Panc1 (cell line): ENCODE results near the gene DAO. TPM values are rescaled to one million over a fixed set of nuclear protein-coding genes. Genes with fewer than 3 reads are reported as not detected.

Experiments used
- ATAC-seq: fragments of 200-7000 bp; cut with Tn5 transposase; 2 replicates; pipeline ENCODE4 v1.9.1; 2020; ENCODE audit warnings: mild to moderate bottlenecking, moderate library complexity
- BruUV-seq: library from RNA; stranded (reverse); fragments of 400-500 nt; replicated peaks from 2 replicates; lab custom pipeline; 2021; lab: Mats Ljungman, UMichigan
- CTCF ChIA-PET: fragments of 300-600 bp; sonication (Branson Sonifier 250); formaldehyde crosslinking; loops from one replicate; lab custom pipeline; 2022; ENCODE audit warnings: antibody characterized with exemption; lab: Charles Lee
- POLR2A ChIA-PET: fragments of 300-600 bp; sonication (Branson Sonifier 250); formaldehyde crosslinking; loops from one replicate; lab custom pipeline; 2022; ENCODE audit warnings: antibody characterized with exemption; lab: Charles Lee
- DNase-seq: peaks from one replicate; pipeline ENCODE4 v3.0.0-alpha.2; 2010; ENCODE audit warnings: low read depth, low spot score
- H3K27ac ChIP-seq: 2 replicates; pipeline ENCODE4 v1.5.1; 2011; ENCODE audit warnings: mild to moderate bottlenecking, low read length, inconsistent platforms
- H3K27me3 ChIP-seq: fragments of 200-500 bp; sonication (Bioruptor generic); 2 replicates; pipeline ENCODE4 v1.6.0; 2014; ENCODE audit warnings: low read length, inconsistent platforms; ENCODE audit not compliant: control insufficient read depth, insufficient read depth
- H3K36me3 ChIP-seq: fragments of 200-500 bp; sonication (Bioruptor generic); 2 replicates; pipeline ENCODE4 v1.5.1; 2014; ENCODE audit warnings: inconsistent platforms, mild to moderate bottlenecking, low read length, moderate library complexity; ENCODE audit not compliant: control insufficient read depth, insufficient read depth
- H3K4me1 ChIP-seq: 2 replicates; pipeline ENCODE4 v1.5.1; 2011; ENCODE audit warnings: inconsistent platforms, mild to moderate bottlenecking, low read length, moderate library complexity; ENCODE audit not compliant: control insufficient read depth, insufficient read depth
- H3K4me3 ChIP-seq, 2 experiments: 2 replicates each; pipeline ENCODE4 v1.5.1; 2011 to 2012; ENCODE audit warnings: low read depth in 2 of 2, low read length in 2 of 2, mild to moderate bottlenecking in 2 of 2, inconsistent platforms in 1 of 2, moderate library complexity in 1 of 2
- H3K9me3 ChIP-seq: fragments of 200-500 bp; sonication (Bioruptor generic); 2 replicates; pipeline ENCODE4 v1.5.1; 2014; ENCODE audit warnings: low read depth, mild to moderate bottlenecking, inconsistent platforms, low read length, moderate library complexity; ENCODE audit not compliant: control insufficient read depth, insufficient read depth
- CTCF ChIP-seq: fragments of 450-650 bp; IDR thresholded peaks from 2 replicates; pipeline ENCODE4 v1.5.1; 2017; ENCODE audit warnings: mild to moderate bottlenecking
- POLR2AphosphoS5 ChIP-seq: IDR thresholded peaks from 2 replicates; pipeline ENCODE4 v1.6.1; 2012; ENCODE audit warnings: mild to moderate bottlenecking, low read depth, low read length, moderate library complexity
- REST ChIP-seq, 2 experiments: IDR thresholded peaks; 2 replicates each; pipeline ENCODE4 v1.6.1; 2011 to 2012; ENCODE audit warnings: low read depth in 2 of 2, control low read depth in 1 of 2, low read length in 1 of 2, mild to moderate bottlenecking in 1 of 2, moderate library complexity in 1 of 2; ENCODE audit not compliant: insufficient read depth in 1 of 2
- SIN3A ChIP-seq: IDR thresholded peaks from 2 replicates; pipeline ENCODE4 v1.6.1; 2012; ENCODE audit warnings: low read depth, mild to moderate bottlenecking, low read length, moderate library complexity, borderline replicate concordance; ENCODE audit not compliant: insufficient read depth
- TCF7L2 ChIP-seq: IDR thresholded peaks from 2 replicates; pipeline ENCODE4 v1.6.1; 2011; ENCODE audit warnings: mild to moderate bottlenecking, low read depth, low read length, inconsistent platforms
- in situ Hi-C: cut with HindIII; loops from 2 replicates; pipeline ENCODE4 v1.10.0; 2016; ENCODE audit warnings: low sequenced_read_pairs, low pct_unique_long_range_greater_than_20kb
- intact Hi-C: fragments of 100-400 bp; cut with micrococcal nuclease; formaldehyde crosslinking; loops from one replicate; pipeline ENCODE4 v1.10.0; 2022; ENCODE audit not compliant: unreplicated experiment
- total RNA-seq: library from RNA; stranded (reverse); gene quantifications from one replicate; pipeline ENCODE4 v1.2.1, GENCODE V29; 2021; ENCODE audit not compliant: unreplicated experiment

Gene DAO
- total RNA-seq, 1 experiment from 2014 or later: not detected

- no peaks in the 10 kb centered on the region for H3K4me1 ChIP-seq
- POLR2A ChIA-PET: no interaction called here
- H3K4me3 ChIP-seq: no peak overlapping the region
- H3K36me3 ChIP-seq: no peaks in the 10 kb centered on the region
- in situ Hi-C loops (no loop called here), intact Hi-C loops (no loop called here)
- DNase-seq (no peak), ATAC-seq (no peak)
- CTCF ChIA-PET: no interaction called here
- TF ChIP-seq TCF7L2: no peak
- no peak for TF ChIP-seq POLR2AphosphoS5
- no peak for TF ChIP-seq REST (IDR thresholded peaks at IDR 0.05; ENCODE audit: insufficient read depth in 1 of 2, low read depth in 2 of 2, low read length in 1 of 2)
- TF ChIP-seq SIN3A: no peak
- no peak for TF ChIP-seq CTCF
- BruUV-seq: no TSS peak
- no peaks in the 10 kb centered on the region; the same call in 1 of the 2 replicates for H3K27me3 ChIP-seq
- H3K9me3 ChIP-seq: no peaks in the 10 kb centered on the region
- H3K27ac ChIP-seq: no peak overlapping the region
Observed at GRCh38 chr12:108914121-108914531, 34.2 kb downstream of the DAO start.

GRCh38 chr12:108915632-108916133 is 35.8 kb downstream of the DAO start:
- ChIA-PET POLR2A (interaction anchor here (0.5 kb wide), 1 partner anchor 66 kb away, joined by 7 read pairs; no protein-coding TSS in a partner anchor), CTCF (no interaction called here)
- ATAC-seq (peak; percentile 48; the same call in 1 of the 2 replicates), DNase-seq (no peak)
- H3K4me1 ChIP-seq: no peaks in the 10 kb centered on the region
- no peak for TF ChIP-seq CTCF
- no peak for TF ChIP-seq POLR2AphosphoS5
- TF ChIP-seq SIN3A: no peak
- no peak for TF ChIP-seq REST (IDR thresholded peaks at IDR 0.05; ENCODE audit: insufficient read depth in 1 of 2, low read depth in 2 of 2, low read length in 1 of 2)
- no peak for TF ChIP-seq TCF7L2
- no peaks in the 10 kb centered on the region for H3K36me3 ChIP-seq
- BruUV-seq: no TSS peak
- no peak overlapping the region for H3K27ac ChIP-seq
- intact Hi-C loops (no loop called here), in situ Hi-C loops (no loop called here)
- no peaks in the 10 kb centered on the region; the same call in 1 of the 2 replicates for H3K27me3 ChIP-seq
- no peaks in the 10 kb centered on the region for H3K9me3 ChIP-seq
- no peak overlapping the region for H3K4me3 ChIP-seq
